IPS DF 6.9 (cell line): ENCODE data around the gene BIRC7.
A peak's percentile ranks its signal among the peaks of the same experiment; 100 is the strongest.

Source experiments
- DNase-seq: peaks from one replicate; pipeline ENCODE4 v3.0.0-alpha.2; 2013; ENCODE audit warnings: low read depth, low spot score
- H3K27ac ChIP-seq: one replicate; pipeline ENCODE4 v1.5.1; 2013; ENCODE audit warnings: low read length, control low read depth
- H3K27me3 ChIP-seq: 2 replicates; pipeline ENCODE4 v1.6.1; 2013; ENCODE audit warnings: mild to moderate bottlenecking, low read length; ENCODE audit not compliant: control insufficient read depth, insufficient read depth
- H3K36me3 ChIP-seq: 2 replicates; pipeline ENCODE4 v1.6.1; 2013; ENCODE audit warnings: low read length; ENCODE audit not compliant: control insufficient read depth, insufficient read depth
- H3K4me1 ChIP-seq: 2 replicates; pipeline ENCODE4 v1.6.1; 2013; ENCODE audit warnings: low read length; ENCODE audit not compliant: control insufficient read depth, insufficient read depth
- H3K4me3 ChIP-seq: 2 replicates; pipeline ENCODE4 v1.5.1; 2013; ENCODE audit warnings: mild to moderate bottlenecking, low read length
- H3K9me3 ChIP-seq: 2 replicates; pipeline ENCODE4 v1.6.1; 2013; ENCODE audit warnings: low read length, inconsistent platforms; ENCODE audit not compliant: control insufficient read depth, insufficient read depth
- WGBS: extraction: QIAGEN DNeasy Blood & Tissue Kit; methylation state at CpG from one replicate; pipeline ENCODE4 v1.1.7; 2013; ENCODE audit warnings: mixed read lengths, missing lambda C conversion rate; ENCODE audit not compliant: insufficient read length, insufficient coverage; 5-methylcytosine and 5-hydroxymethylcytosine counted together

Gene BIRC7

GRCh38 chr20:63206878-63207277 is 28.8 kb upstream of the BIRC7 start:
- no peak for DNase-seq
- no peak overlapping the region for H3K27ac ChIP-seq
- H3K27me3 ChIP-seq = no peaks in the 10 kb centered on the region
- WGBS = no CpG with 5 or more reads among the region's 11 CpGs
- no peaks in the 10 kb centered on the region for H3K4me1 ChIP-seq
- H3K4me3 ChIP-seq = no peak overlapping the region
- H3K36me3 ChIP-seq = peaks cover 43% of the 10 kb centered on the region
- no peaks in the 10 kb centered on the region for H3K9me3 ChIP-seq

DNA sequence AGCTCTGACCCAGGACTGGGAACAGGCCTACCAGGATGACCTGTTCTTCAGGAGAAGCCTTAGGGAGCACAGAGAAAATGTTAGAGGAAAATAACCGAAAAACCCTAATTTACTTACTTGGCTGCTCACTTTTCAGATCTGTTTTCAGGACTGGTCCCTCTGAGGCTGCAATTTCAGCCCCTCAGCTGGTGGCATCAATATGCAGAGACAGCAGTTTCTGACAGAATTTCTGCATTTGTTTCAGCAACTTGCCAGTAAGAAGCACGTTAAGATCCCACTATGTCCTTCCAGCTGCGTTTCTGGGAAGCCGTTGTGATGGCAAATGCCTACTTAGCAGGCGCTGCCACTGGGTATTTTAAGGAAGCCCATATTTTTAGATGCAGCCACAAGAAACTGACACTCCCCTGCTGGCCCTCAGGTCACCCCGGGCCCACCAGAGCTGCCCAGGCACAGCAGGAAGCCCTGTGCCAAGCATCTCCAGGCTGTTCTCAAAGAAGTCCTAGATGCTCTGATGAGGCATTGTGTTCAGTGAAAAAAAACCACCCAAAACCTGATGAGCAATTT is 27.3 kb upstream of the BIRC7 start:
- H3K4me1 ChIP-seq = no peaks in the 10 kb centered on the region
- H3K27ac ChIP-seq = no peak overlapping the region
- H3K36me3 ChIP-seq = peaks cover 33% of the 10 kb centered on the region
- WGBS = no CpG with 5 or more reads among the region's 6 CpGs
- H3K27me3 ChIP-seq = no peaks in the 10 kb centered on the region
- H3K9me3 ChIP-seq = no peaks in the 10 kb centered on the region
- no peak overlapping the region for H3K4me3 ChIP-seq
- no peak for DNase-seq

DNA sequence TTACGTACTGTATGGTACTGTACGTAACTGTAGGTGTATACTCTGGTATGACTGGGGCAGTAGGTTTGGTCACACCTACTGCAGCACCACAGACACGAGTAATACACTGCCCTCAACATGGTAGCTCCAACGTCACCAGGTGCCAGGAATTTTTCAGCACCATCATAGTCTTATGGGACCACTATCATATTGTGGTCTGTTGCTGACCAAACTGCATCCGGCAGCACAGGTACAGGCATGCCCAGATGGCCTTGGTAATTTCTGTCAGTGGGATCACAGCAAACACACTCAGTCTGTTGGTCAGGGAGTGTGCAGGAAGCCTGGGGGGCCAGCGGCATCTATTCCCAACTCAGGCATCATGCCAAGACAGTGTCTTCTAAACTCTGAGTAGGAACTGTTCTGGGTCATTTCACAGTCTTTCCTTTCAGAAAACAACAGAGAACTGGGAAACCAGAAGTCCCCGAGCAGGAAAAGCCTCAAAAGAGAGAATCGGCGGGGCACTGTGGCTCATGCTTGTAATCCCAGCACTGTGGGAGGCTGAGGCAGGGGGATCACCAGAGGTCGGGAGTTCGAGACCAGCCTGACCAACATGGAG is 25.6 kb upstream of the BIRC7 start:
- Histone ChIP-seq H3K27ac (no peak overlapping the region), H3K27me3 (no peaks in the 10 kb centered on the region), H3K4me3 (no peak overlapping the region), H3K4me1 (no peaks in the 10 kb centered on the region), H3K9me3 (no peaks in the 10 kb centered on the region), H3K36me3 (peaks cover 23% of the 10 kb centered on the region)
- no CpG with 5 or more reads among the region's 11 CpGs for WGBS
- no peak for DNase-seq

GRCh38 chr20:63212393-63212730 is 23.3 kb upstream of the BIRC7 start:
- no CpG with 5 or more reads among the region's 5 CpGs for WGBS
- no peaks in the 10 kb centered on the region for H3K27me3 ChIP-seq
- DNase-seq = no peak
- peaks cover 13% of the 10 kb centered on the region; the same call in 1 of the 2 replicates for H3K36me3 ChIP-seq
- H3K4me1 ChIP-seq = no peaks in the 10 kb centered on the region
- H3K9me3 ChIP-seq = no peaks in the 10 kb centered on the region
- H3K4me3 ChIP-seq = no peak overlapping the region
- H3K27ac ChIP-seq = no peak overlapping the region

- no CpG with 5 or more reads among the region's 5 CpGs for WGBS
- peaks cover 13% of the 10 kb centered on the region; the same call in 1 of the 2 replicates for H3K36me3 ChIP-seq
- no peak overlapping the region for H3K27ac ChIP-seq
- H3K4me3 ChIP-seq = no peak overlapping the region
- H3K4me1 ChIP-seq = no peaks in the 10 kb centered on the region
- H3K27me3 ChIP-seq = no peaks in the 10 kb centered on the region
- no peaks in the 10 kb centered on the region for H3K9me3 ChIP-seq
- DNase-seq = no peak
Observed at GRCh38 chr20:63212792-63213191, 22.9 kb upstream of the BIRC7 start.

DNA sequence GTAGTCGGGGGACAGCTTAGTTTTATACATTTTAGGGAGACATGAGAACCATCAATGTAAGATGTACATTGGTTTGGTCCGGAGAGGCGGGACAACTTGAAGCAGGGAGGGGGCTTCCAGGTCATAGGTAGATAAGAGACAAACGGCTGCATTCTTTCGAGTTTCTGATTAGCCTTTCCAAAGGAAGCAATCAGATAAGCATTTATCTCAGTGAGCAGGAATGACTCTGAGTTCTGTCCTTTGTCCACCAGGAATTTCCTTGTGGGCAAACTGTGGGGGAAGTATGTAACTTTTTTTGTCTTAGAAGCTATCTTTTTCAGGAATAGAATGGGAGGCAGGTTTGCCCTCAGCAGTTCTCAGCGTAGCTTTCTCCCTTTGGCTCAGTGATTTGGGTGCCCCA is 21.2 kb upstream of the BIRC7 start:
- WGBS = no CpG with 5 or more reads among the region's 6 CpGs
- H3K9me3 ChIP-seq = no peaks in the 10 kb centered on the region
- no peak for DNase-seq
- no peak overlapping the region for H3K4me3 ChIP-seq
- H3K27ac ChIP-seq = no peak overlapping the region
- H3K4me1 ChIP-seq = no peaks in the 10 kb centered on the region
- peaks cover 9% of the 10 kb centered on the region; the same call in 1 of the 2 replicates for H3K36me3 ChIP-seq
- no peaks in the 10 kb centered on the region for H3K27me3 ChIP-seq

- no peaks in the 10 kb centered on the region for H3K27me3 ChIP-seq
- no peak for DNase-seq
- no peak overlapping the region for H3K27ac ChIP-seq
- H3K36me3 ChIP-seq = peaks cover 6% of the 10 kb centered on the region; the same call in 1 of the 2 replicates
- no peaks in the 10 kb centered on the region for H3K4me1 ChIP-seq
- no peaks in the 10 kb centered on the region for H3K9me3 ChIP-seq
- peak overlapping the region; percentile 85; the same call in 1 of the 2 replicates for H3K4me3 ChIP-seq
- no CpG with 5 or more reads among the region's 81 CpGs for WGBS
Observed at GRCh38 chr20:63215101-63216040, 20.3 kb upstream of the BIRC7 start.

- peaks cover 6% of the 10 kb centered on the region; the same call in 1 of the 2 replicates for H3K36me3 ChIP-seq
- no peaks in the 10 kb centered on the region for H3K4me1 ChIP-seq
- WGBS = no CpG with 5 or more reads among the region's 96 CpGs
- no peaks in the 10 kb centered on the region for H3K9me3 ChIP-seq
- H3K4me3 ChIP-seq = peak within 1 kb of the TSS; percentile 85; the same call in 1 of the 2 replicates
- no peak within 1 kb of the TSS for H3K27ac ChIP-seq
- peak; percentile 80 for DNase-seq
- H3K27me3 ChIP-seq = no peaks in the 10 kb centered on the region
Observed at GRCh38 chr20:63216041-63216848, 19.5 kb upstream of the BIRC7 start, which contains the start of gene YTHDF1. Gene YTHDF1 (minus strand): TSS chr20:63216131. CDS start chr20:63215892, 239 bp downstream.

DNA sequence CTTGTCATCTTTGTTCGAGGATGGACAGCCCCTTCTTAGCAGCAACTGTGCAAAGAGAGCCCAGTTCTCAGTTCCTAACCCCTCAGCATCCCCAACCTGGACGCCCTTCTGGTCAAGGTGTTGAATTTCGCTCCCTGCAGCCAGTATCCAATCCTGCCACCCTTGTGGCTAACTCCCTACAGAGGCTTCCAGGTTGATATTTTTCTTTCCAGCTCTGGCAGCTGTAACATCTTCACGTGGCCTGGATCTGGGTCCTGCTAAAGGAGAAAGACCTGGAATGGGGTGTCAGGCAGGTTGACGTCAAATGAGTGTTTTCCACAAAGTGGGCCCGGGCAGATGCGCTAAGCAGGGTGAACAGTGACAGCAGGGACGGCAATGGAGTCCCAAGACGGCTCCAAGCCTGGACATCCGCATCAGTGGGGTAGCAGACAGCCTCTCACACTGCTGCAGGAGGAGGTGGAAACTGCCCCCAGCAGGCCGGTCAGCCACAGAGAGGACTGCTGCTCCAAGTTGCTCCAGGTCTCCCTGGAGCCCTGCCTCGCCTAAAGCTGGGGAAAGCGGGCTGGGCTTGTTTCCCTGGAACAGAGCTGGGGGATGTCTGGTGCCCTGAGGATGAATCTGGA is 18.7 kb upstream of the BIRC7 start:
- H3K36me3 ChIP-seq = peaks cover 6% of the 10 kb centered on the region; the same call in 1 of the 2 replicates
- H3K4me1 ChIP-seq = no peaks in the 10 kb centered on the region
- no CpG with 5 or more reads among the region's 13 CpGs for WGBS
- no peak overlapping the region for H3K27ac ChIP-seq
- H3K4me3 ChIP-seq = peak overlapping the region; percentile 85; the same call in 1 of the 2 replicates
- no peak for DNase-seq
- H3K27me3 ChIP-seq = no peaks in the 10 kb centered on the region
- H3K9me3 ChIP-seq = no peaks in the 10 kb centered on the region
